Neuronal stem cell (in vitro differentiated cells): ENCODE measurements around the gene STX3.

ENCODE experiments used
- DNase-seq: peaks from one replicate; pipeline ENCODE4 v3.0.0-alpha.2; 2013; ENCODE audit warnings: low spot score
- H2AFZ ChIP-seq: one replicate; pipeline ENCODE4 v1.6.1; 2013; ENCODE audit warnings: mild to moderate bottlenecking, low read length, inconsistent platforms
- H2AK5ac ChIP-seq: 2 replicates; pipeline ENCODE4 v1.6.1; 2013; ENCODE audit warnings: low read depth, mild to moderate bottlenecking, inconsistent platforms, low read length, moderate library complexity, mixed read lengths
- H2BK120ac ChIP-seq: 2 replicates; pipeline ENCODE4 v1.6.1; 2013; ENCODE audit warnings: low read depth, mild to moderate bottlenecking, inconsistent platforms, low read length, moderate library complexity, mixed read lengths
- H2BK12ac ChIP-seq: one replicate; pipeline ENCODE4 v1.6.1; 2013; ENCODE audit warnings: low read length, inconsistent platforms
- H2BK15ac ChIP-seq: 2 replicates; pipeline ENCODE4 v1.6.1; 2013; ENCODE audit warnings: mild to moderate bottlenecking, low read length, inconsistent platforms, mixed read lengths
- H2BK5ac ChIP-seq: one replicate; pipeline ENCODE4 v1.6.1; 2013; ENCODE audit warnings: inconsistent platforms, mild to moderate bottlenecking, low read length, moderate library complexity
- H3K14ac ChIP-seq: one replicate; pipeline ENCODE4 v1.6.1; 2013; ENCODE audit warnings: low read length, inconsistent platforms
- H3K18ac ChIP-seq: 2 replicates; pipeline ENCODE4 v1.6.1; 2013; ENCODE audit warnings: low read length, inconsistent platforms
- H3K23ac ChIP-seq: 2 replicates; pipeline ENCODE4 v1.6.1; 2013; ENCODE audit warnings: low read depth, mild to moderate bottlenecking, mixed read lengths, low read length, inconsistent platforms; ENCODE audit not compliant: poor library complexity
- H3K27ac ChIP-seq: replicated peaks from 3 replicates; pipeline ENCODE4 v1.5.1; 2013; ENCODE audit warnings: low read length, inconsistent platforms
- H3K27me3 ChIP-seq, 3 experiments: 2 replicates each; pipeline ENCODE4 v1.6.1; 2013; ENCODE audit warnings: low read length in 3 of 3, mild to moderate bottlenecking in 2 of 3, inconsistent platforms in 1 of 3, low read depth in 1 of 3, mixed read lengths in 1 of 3, moderate library complexity in 1 of 3; ENCODE audit not compliant: control insufficient read depth in 3 of 3, insufficient read depth in 3 of 3
- H3K36me3 ChIP-seq, 2 donors: replicated peaks in 1 of 2; 2 replicates each; pipeline ENCODE4 v1.6.1; 2013; ENCODE audit warnings: low read length in 2 of 2; ENCODE audit not compliant: control insufficient read depth in 2 of 2, insufficient read depth in 2 of 2
- H3K4ac ChIP-seq: 2 replicates; pipeline ENCODE4 v1.6.1; 2013; ENCODE audit warnings: inconsistent platforms, mild to moderate bottlenecking, low read length, moderate library complexity
- H3K4me1 ChIP-seq, 2 donors: 1 replicate in 1 of 2; 2 replicates in 1 of 2; pipeline ENCODE4 v1.6.1; 2013; ENCODE audit warnings: low read length in 2 of 2, low read depth in 1 of 2; ENCODE audit not compliant: control insufficient read depth in 2 of 2, insufficient read depth in 1 of 2
- H3K4me2 ChIP-seq: one replicate; pipeline ENCODE4 v1.6.1; 2013; ENCODE audit warnings: mild to moderate bottlenecking, low read length, inconsistent platforms; ENCODE audit not compliant: insufficient read depth, poor library complexity, severe bottlenecking
- H3K4me3 ChIP-seq, 2 donors: 2 replicates each; pipeline ENCODE4 v1.5.1; 2013; ENCODE audit warnings: low read length in 2 of 2, mild to moderate bottlenecking in 2 of 2, inconsistent platforms in 1 of 2, moderate library complexity in 1 of 2
- H3K79me1 ChIP-seq: one replicate; pipeline ENCODE4 v1.6.1; 2013; ENCODE audit warnings: low read depth, mild to moderate bottlenecking, inconsistent platforms, low read length, moderate library complexity
- H3K9ac ChIP-seq: one replicate; pipeline ENCODE4 v1.6.1; 2013; ENCODE audit warnings: mild to moderate bottlenecking, low read depth, low read length, inconsistent platforms; ENCODE audit not compliant: poor library complexity
- H3K9me3 ChIP-seq, 2 donors: replicated peaks in 1 of 2; 2 replicates each; pipeline versions ENCODE3 to v1.6.1; 2013; ENCODE audit warnings: low read length in 2 of 2, mild to moderate bottlenecking in 2 of 2, inconsistent platforms in 1 of 2, low read depth in 1 of 2, mixed read lengths in 1 of 2, moderate library complexity in 1 of 2; ENCODE audit not compliant: control insufficient read depth in 2 of 2, insufficient read depth in 1 of 2
- H4K8ac ChIP-seq: one replicate; pipeline ENCODE4 v1.6.1; 2013; ENCODE audit warnings: low read depth, mild to moderate bottlenecking, inconsistent platforms, low read length, moderate library complexity
- H4K91ac ChIP-seq: one replicate; pipeline ENCODE4 v1.6.1; 2013; ENCODE audit warnings: low read length, low read depth, mild to moderate bottlenecking, inconsistent platforms; ENCODE audit not compliant: poor library complexity
- WGBS, 2 donors: extraction: QIAGEN DNeasy Blood & Tissue Kit; methylation state at CpG; one replicate each; pipeline ENCODE4 v1.1.7; 2013; ENCODE audit warnings: missing lambda C conversion rate in 2 of 2, mixed read lengths in 1 of 2; ENCODE audit not compliant: insufficient read length in 2 of 2, insufficient replicate concordance in 1 of 2; ENCODE audit errors: extremely low coverage in 2 of 2; 5-methylcytosine and 5-hydroxymethylcytosine counted together

STX3 gene

DNA sequence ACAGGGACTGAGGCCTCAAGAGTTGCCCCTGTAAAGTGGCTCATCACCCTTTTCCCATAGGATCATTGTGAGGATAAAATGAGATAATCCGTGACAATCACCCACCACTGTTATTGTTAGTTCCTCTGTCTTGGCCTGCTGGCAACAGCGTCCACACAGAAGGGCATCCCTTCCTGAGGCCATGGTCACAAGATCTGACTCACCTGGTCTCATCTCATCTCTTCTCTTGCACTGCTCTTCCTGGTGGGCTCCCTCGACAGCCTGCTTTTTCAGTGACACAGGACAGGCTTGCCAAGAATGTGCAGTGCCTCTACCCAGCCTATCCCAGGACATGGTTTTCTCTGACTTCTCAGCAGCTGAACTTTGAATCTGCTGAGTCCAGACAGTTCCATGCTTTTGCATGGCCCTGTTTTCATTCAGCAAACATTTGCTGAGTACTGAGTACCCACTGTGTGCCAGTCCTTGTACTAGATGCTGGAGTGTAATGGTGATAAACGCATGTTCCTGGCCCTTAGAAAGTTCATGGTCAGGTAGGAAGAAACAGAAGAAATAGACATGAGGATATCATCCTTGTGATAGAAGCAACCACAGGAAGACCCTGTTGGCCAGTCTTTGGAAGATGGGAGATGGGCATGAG lies 3.3 kb downstream of the STX3 start:
- H2BK120ac ChIP-seq = no peak overlapping the region
- H2AFZ ChIP-seq = no peak overlapping the region
- H2BK5ac ChIP-seq = no peak overlapping the region
- H3K4me3 ChIP-seq = no peak overlapping the region
- H4K8ac ChIP-seq = no peak overlapping the region
- H3K14ac ChIP-seq = no peak overlapping the region
- no CpG with 5 or more reads among the region's 4 CpGs for whole genome bisulfite sequencing, 2 donors
- H3K27ac ChIP-seq = no peak overlapping the region
- no peak overlapping the region for H3K4me2 ChIP-seq
- no peaks in the 10 kb centered on the region for H3K9me3 ChIP-seq
- no peak overlapping the region for H2BK15ac ChIP-seq
- H2BK12ac ChIP-seq = no peak overlapping the region
- H3K36me3 ChIP-seq = no peaks in the 10 kb centered on the region
- peaks cover 0 to 60% (median 0%) of the 10 kb centered on the region in 3 experiments for H3K27me3 ChIP-seq
- no peak overlapping the region for H3K23ac ChIP-seq
- H4K91ac ChIP-seq = no peak overlapping the region
- no peak for DNase-seq
- H3K4me1 ChIP-seq = peaks cover 0 to 12% of the 10 kb centered on the region in 2 donors
- H3K18ac ChIP-seq = no peak overlapping the region
- H3K4ac ChIP-seq = no peak overlapping the region
- no peak overlapping the region for H2AK5ac ChIP-seq
- no peaks in the 10 kb centered on the region for H3K79me1 ChIP-seq
- no peak overlapping the region for H3K9ac ChIP-seq

DNA sequence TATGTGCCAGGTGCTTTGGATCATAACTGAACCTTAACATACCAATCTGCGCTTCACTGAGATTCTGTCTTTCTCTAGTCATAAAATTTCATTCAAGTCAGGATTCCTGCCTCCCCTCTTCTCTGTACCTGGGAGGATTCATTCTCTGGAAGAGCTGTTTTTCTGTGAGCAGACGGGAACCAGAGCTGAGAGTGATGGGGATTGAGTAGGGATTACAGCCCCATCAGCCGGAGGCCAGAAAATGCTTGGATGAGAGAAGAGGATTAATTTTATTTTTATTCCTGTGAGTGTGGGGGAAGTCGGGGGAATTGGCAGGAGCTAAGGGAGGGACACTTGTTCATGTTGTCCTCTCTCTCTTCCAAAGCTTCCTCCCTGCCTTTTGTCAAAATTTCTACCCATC lies 4.7 kb downstream of the STX3 start:
- Histone ChIP-seq H3K4me1 (peaks cover 0 to 4% of the 10 kb centered on the region in 2 donors), H3K14ac (no peak overlapping the region), H2BK12ac (no peak overlapping the region), H3K79me1 (no peaks in the 10 kb centered on the region), H3K18ac (no peak overlapping the region), H3K36me3 (no peaks in the 10 kb centered on the region), H4K91ac (no peak overlapping the region), H3K9ac (no peak overlapping the region), H2BK120ac (no peak overlapping the region), H3K27me3 (peaks cover 0 to 51% (median 0%) of the 10 kb centered on the region in 3 experiments), H2BK15ac (no peak overlapping the region), H3K9me3 (no peaks in the 10 kb centered on the region), H2AK5ac (no peak overlapping the region), H3K23ac (no peak overlapping the region), H3K27ac (no peak overlapping the region), H3K4me3 (no peak overlapping the region), H3K4ac (no peak overlapping the region), H2AFZ (no peak overlapping the region), H4K8ac (no peak overlapping the region), H2BK5ac (no peak overlapping the region), H3K4me2 (no peak overlapping the region)
- DNase-seq = no peak
- no CpG with 5 or more reads among the region's 4 CpGs for WGBS, 2 donors

DNA sequence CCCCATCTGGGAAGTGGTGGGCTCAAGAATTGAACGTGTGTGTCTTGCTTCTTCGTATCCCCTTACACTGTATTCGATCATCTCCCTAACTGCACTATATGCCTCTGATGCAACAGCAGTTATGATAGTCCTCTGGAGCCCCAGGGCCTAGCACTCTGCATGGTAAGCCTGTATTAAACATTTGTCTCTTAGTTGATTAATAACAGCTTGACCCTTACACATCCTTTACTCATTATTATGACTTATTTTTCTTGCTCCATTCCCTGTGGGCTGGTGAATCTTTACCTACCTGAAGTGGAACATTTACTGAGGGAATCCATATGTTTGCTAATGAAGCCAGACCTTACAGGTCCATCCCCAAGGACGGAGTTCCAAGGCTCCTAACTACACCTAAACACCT lies 5.6 kb downstream of the STX3 start:
- Histone ChIP-seq H3K79me1 (no peaks in the 10 kb centered on the region), H3K27ac (no peak overlapping the region), H3K14ac (no peak overlapping the region), H2BK12ac (no peak overlapping the region), H4K8ac (no peak overlapping the region), H4K91ac (no peak overlapping the region), H3K23ac (no peak overlapping the region), H3K4me1 (peaks cover 0 to 3% of the 10 kb centered on the region in 2 donors), H3K9ac (no peak overlapping the region), H3K36me3 (no peaks in the 10 kb centered on the region), H2BK5ac (no peak overlapping the region), H3K4me2 (no peak overlapping the region), H3K4me3 (no peak overlapping the region), H3K18ac (no peak overlapping the region), H2BK120ac (no peak overlapping the region), H3K27me3 (peaks cover 0 to 46% (median 0%) of the 10 kb centered on the region in 3 experiments), H3K4ac (no peak overlapping the region), H2BK15ac (no peak overlapping the region), H3K9me3 (no peaks in the 10 kb centered on the region), H2AK5ac (no peak overlapping the region), H2AFZ (no peak overlapping the region)
- DNase-seq = no peak
- no CpG with 5 or more reads among the region's 4 CpGs for WGBS, 2 donors

DNA sequence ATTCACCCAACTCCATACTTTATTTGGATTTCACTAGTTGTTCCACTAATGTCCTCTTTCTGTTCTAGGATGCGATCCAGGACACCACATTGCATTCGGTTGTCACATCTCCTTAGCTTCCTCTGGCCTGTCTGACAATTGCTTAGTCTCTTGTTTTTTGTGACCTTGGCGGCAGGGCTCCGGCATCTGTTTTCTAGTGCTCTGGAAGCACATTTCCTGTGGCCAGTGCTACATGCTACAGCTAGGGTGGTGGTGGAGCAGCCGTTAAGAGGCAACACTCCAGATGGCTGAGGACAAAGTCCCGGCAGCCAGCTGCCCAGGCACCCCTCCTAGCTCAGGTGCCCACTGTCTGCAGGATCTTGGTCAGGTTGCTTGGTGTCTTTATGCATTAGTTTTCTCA lies 6.8 kb downstream of the STX3 start:
- H3K18ac ChIP-seq = no peak overlapping the region
- no peak overlapping the region for H2AK5ac ChIP-seq
- no peak overlapping the region for H3K14ac ChIP-seq
- H2BK12ac ChIP-seq = no peak overlapping the region
- H3K27me3 ChIP-seq = peaks cover 0 to 34% (median 0%) of the 10 kb centered on the region in 3 experiments
- no peak overlapping the region for H3K4me2 ChIP-seq
- H2BK15ac ChIP-seq = no peak overlapping the region
- no peak overlapping the region for H3K9ac ChIP-seq
- H2BK5ac ChIP-seq = no peak overlapping the region
- no peak for DNase-seq
- no peaks in the 10 kb centered on the region for H3K9me3 ChIP-seq
- H3K79me1 ChIP-seq = no peaks in the 10 kb centered on the region
- H4K8ac ChIP-seq = no peak overlapping the region
- no peaks in the 10 kb centered on the region for H3K36me3 ChIP-seq
- no CpG with 5 or more reads among the region's 6 CpGs for WGBS, 2 donors
- peaks cover 3 to 4% of the 10 kb centered on the region in 2 donors for H3K4me1 ChIP-seq
- no peak overlapping the region for H3K23ac ChIP-seq
- no peak overlapping the region for H3K27ac ChIP-seq
- no peak overlapping the region for H2BK120ac ChIP-seq
- H3K4ac ChIP-seq = no peak overlapping the region
- H4K91ac ChIP-seq = no peak overlapping the region
- no peak overlapping the region for H3K4me3 ChIP-seq
- H2AFZ ChIP-seq = no peak overlapping the region
